Measurements from ENCODE around the gene JADE1. TPM values are rescaled to one million over a fixed set of nuclear protein-coding genes. Genes with fewer than 3 reads are reported as not detected.

JADE1 gene
- total and polyA plus RNA-seq, 2 experiments from 2014 or later = 84.2 to 158 TPM

DNA sequence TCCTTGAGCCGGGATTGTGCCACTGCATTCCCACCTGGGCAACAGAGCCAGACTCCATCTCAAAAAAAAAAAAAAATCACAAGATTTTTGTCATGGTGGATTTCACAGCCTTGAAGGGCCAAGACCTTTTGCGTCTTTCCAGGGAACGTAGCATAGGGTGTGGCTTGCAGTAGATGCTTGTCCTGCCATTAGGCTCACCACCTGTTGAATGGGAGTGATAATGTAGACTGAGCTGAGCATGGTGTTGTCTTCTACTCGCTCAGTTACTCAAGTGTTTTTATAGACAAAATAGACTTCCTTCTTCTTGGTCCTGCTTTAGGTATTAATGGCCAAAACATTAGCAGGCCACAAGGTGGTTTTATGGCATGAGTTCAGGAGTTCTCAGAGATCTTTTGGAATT lies 40.8 kb downstream of the JADE1 start (continued):
- TF ChIP-seq REST (IDR thresholded peaks at IDR 0.05; ENCODE audit: unreplicated experiment) (no peak), STAT1 (IDR thresholded peaks at IDR 0.05; ENCODE audit: unreplicated experiment) (no peak), JUNB (IDR thresholded peaks at IDR 0.05; ENCODE audit: unreplicated experiment) (no peak)

DNA sequence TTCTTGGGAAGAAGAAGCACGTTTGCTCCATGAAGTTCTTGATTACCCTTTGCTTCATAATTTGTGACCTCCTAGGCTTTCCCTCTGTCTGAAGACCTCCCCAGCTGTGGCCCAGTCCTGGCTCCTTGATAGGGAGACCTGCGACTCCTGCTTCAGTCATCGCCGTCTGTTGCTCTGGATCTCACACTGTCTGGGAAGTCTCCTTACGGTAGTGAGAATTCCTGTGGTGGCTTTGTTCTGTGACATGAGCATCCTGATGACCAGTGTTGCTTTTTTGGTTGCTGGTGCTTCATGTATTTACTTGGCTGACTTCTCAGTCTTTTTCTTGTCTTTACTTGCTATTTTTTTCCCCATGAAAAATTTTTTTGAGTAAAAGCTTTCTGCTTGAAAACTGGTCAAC lies 44.2 kb downstream of the JADE1 start:
- peaks cover 31% of the 10 kb centered on the region for H3K4me1 Mint-ChIP-seq
- Histone ChIP-seq H2AFZ (no peak overlapping the region), H4K20me1 (replicated peaks; ENCODE audit: insufficient read depth) (peaks cover 86% of the 10 kb centered on the region), H3K4me3 (no peak overlapping the region), H3K27me3 (ENCODE audit: insufficient read depth) (no peaks in the 10 kb centered on the region), H3K4me1 (ENCODE audit: insufficient read depth) (peaks cover 6% of the 10 kb centered on the region), H3K79me2 (replicated peaks; ENCODE audit: insufficient read depth) (peaks cover 98% of the 10 kb centered on the region), H3K9me2 (ENCODE audit: insufficient read depth) (no peaks in the 10 kb centered on the region), H3K4me2 (no peak overlapping the region), H3K36me3 (ENCODE audit: insufficient read depth) (peaks cover 98% of the 10 kb centered on the region), H3K27ac (ENCODE audit: low read depth) (peak overlapping the region; percentile 91), H3F3A (replicated peaks; ENCODE audit: low read depth) (peaks cover 90% of the 10 kb centered on the region)
- 0 out of 2 replicates have a peak overlapping the region, but pooled peaks have one; percentile 60 for H3K27ac Mint-ChIP-seq
- peaks cover 100% of the 10 kb centered on the region for H3K36me3 Mint-ChIP-seq (ENCODE audit: low read depth)
- ATAC-seq (peak; percentile 16; the same call in 1 of the 3 replicates), DNase-seq (ENCODE audit: low spot score) (no peak)
- TF ChIP-seq POLR2AphosphoS5 (IDR thresholded peaks at IDR 0.05; ENCODE audit: low read depth) = no peak
- TF ChIP-seq ETS1 (IDR thresholded peaks at IDR 0.05) = no peak
- no peak for TF ChIP-seq EZH2phosphoT487 (IDR thresholded peaks at IDR 0.05; ENCODE audit: unreplicated experiment)
- TF ChIP-seq, protein P1, sequence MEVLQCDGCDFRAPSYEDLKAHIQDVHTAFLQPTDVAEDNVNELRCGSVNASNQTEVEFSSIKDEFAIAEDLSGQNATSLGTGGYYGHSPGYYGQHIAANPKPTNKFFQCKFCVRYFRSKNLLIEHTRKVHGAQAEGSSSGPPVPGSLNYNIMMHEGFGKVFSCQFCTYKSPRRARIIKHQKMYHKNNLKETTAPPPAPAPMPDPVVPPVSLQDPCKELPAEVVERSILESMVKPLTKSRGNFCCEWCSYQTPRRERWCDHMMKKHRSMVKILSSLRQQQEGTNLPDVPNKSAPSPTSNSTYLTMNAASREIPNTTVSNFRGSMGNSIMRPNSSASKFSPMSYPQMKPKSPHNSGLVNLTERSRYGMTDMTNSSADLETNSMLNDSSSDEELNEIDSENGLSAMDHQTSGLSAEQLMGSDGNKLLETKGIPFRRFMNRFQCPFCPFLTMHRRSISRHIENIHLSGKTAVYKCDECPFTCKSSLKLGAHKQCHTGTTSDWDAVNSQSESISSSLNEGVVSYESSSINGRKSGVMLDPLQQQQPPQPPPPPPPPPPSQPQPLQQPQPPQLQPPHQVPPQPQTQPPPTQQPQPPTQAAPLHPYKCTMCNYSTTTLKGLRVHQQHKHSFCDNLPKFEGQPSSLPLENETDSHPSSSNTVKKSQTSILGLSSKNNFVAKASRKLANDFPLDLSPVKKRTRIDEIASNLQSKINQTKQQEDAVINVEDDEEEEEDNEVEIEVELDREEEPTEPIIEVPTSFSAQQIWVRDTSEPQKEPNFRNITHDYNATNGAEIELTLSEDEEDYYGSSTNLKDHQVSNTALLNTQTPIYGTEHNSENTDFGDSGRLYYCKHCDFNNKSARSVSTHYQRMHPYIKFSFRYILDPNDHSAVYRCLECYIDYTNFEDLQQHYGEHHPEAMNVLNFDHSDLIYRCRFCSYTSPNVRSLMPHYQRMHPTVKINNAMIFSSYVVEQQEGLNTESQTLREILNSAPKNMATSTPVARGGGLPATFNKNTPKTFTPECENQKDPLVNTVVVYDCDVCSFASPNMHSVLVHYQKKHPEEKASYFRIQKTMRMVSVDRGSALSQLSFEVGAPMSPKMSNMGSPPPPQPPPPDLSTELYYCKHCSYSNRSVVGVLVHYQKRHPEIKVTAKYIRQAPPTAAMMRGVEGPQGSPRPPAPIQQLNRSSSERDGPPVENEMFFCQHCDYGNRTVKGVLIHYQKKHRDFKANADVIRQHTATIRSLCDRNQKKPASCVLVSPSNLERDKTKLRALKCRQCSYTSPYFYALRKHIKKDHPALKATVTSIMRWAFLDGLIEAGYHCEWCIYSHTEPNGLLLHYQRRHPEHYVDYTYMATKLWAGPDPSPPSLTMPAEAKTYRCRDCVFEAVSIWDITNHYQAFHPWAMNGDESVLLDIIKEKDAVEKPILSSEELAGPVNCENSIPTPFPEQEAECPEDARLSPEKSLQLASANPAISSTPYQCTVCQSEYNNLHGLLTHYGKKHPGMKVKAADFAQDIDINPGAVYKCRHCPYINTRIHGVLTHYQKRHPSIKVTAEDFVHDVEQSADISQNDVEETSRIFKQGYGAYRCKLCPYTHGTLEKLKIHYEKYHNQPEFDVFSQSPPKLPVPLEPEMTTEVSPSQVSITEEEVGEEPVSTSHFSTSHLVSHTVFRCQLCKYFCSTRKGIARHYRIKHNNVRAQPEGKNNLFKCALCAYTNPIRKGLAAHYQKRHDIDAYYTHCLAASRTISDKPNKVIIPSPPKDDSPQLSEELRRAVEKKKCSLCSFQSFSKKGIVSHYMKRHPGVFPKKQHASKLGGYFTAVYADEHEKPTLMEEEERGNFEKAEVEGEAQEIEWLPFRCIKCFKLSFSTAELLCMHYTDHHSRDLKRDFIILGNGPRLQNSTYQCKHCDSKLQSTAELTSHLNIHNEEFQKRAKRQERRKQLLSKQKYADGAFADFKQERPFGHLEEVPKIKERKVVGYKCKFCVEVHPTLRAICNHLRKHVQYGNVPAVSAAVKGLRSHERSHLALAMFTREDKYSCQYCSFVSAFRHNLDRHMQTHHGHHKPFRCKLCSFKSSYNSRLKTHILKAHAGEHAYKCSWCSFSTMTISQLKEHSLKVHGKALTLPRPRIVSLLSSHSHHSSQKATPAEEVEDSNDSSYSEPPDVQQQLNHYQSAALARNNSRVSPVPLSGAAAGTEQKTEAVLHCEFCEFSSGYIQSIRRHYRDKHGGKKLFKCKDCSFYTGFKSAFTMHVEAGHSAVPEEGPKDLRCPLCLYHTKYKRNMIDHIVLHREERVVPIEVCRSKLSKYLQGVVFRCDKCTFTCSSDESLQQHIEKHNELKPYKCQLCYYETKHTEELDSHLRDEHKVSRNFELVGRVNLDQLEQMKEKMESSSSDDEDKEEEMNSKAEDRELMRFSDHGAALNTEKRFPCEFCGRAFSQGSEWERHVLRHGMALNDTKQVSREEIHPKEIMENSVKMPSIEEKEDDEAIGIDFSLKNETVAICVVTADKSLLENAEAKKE (CRISPR knock-in tag; IDR thresholded peaks at IDR 0.05) = no peak
- TF ChIP-seq ZNF114 (CRISPR knock-in tag; IDR thresholded peaks at IDR 0.05) = no peak
- H3K27me3 Mint-ChIP-seq (ENCODE audit: insufficient read depth, low read depth, poor library complexity) = peaks cover 15% of the 10 kb centered on the region
- no peaks in the 10 kb centered on the region; the same call in 2 of the 3 replicates for H3K9me3 Mint-ChIP-seq
- no peak overlapping the region for H3K4me3 Mint-ChIP-seq

All from GM23338 (cell line).